H1 (cell line): ENCODE results near the gene APOL5. TPM values are rescaled to one million over a fixed set of nuclear protein-coding genes. Genes with fewer than 3 reads are reported as not detected.

ENCODE experiments used
- ATF2 ChIP-seq: IDR thresholded peaks from 2 replicates; pipeline ENCODE4 v1.6.1; 2012; ENCODE audit warnings: low read length, inconsistent platforms
- CHD2 ChIP-seq: IDR thresholded peaks from 2 replicates; pipeline ENCODE4 v1.6.1; 2012; ENCODE audit warnings: low read length, improper control_type of control experiment
- FOSL1 ChIP-seq: IDR thresholded peaks from 2 replicates; pipeline ENCODE4 v1.6.1; 2011; ENCODE audit warnings: mild to moderate bottlenecking, low read depth, low read length, moderate library complexity; ENCODE audit not compliant: insufficient read depth
- GTF2F1 ChIP-seq: IDR thresholded peaks from 2 replicates; pipeline ENCODE4 v1.6.1; 2012; ENCODE audit warnings: low read depth, low read length, improper control_type of control experiment, borderline replicate concordance
- NRF1 ChIP-seq: IDR thresholded peaks from 2 replicates; pipeline ENCODE4 v1.6.1; 2011; ENCODE audit warnings: mild to moderate bottlenecking, low read depth, low read length, improper control_type of control experiment
- TAF1 ChIP-seq: IDR thresholded peaks from 2 replicates; pipeline ENCODE4 v1.6.1; 2011; ENCODE audit warnings: mild to moderate bottlenecking, low read depth, low read length
- polyA plus RNA-seq, 7 experiments: library from polyadenylated mRNA; depleted of rRNA in 3 of 7; stranded (reverse) in 5 of 7; unstranded in 2 of 7; fragments of >200 nt in 5 of 7; fragments of 200-250 nt in 2 of 7; gene quantifications; 1 replicate in 5 of 7; 2 replicates in 1 of 7; 4 replicates in 1 of 7; pipeline versions ENCODE4 v1.2.1 to v1.2.3, GENCODE V29; 2011 to 2013; ENCODE audit warnings: missing spikeins in 2 of 7, mixed read lengths in 2 of 7
- total RNA-seq: library from RNA; stranded (reverse); fragmentation: NEBNext Ultra II Directional; extraction: Animal tissue kit (Norgen Biotek cat#: 25700); gene quantifications from 2 replicates; pipeline ENCODE4 v1.2.1, GENCODE V29; 2021
- TF ChIP-seq, protein P1 (sequence below): fragments of 300-600 bp; sonication (generic); IDR thresholded peaks from 2 replicates; pipeline ENCODE4 v1.7.1; 2012; ENCODE audit warnings: low read length, moderate library complexity, mild to moderate bottlenecking, inconsistent platforms; ENCODE audit not compliant: insufficient replicate concordance
- TF ChIP-seq, protein P2 (sequence below): IDR thresholded peaks from 2 replicates; pipeline ENCODE4 v1.6.1; 2011; ENCODE audit warnings: low read length, improper control_type of control experiment

The APOL5 gene
- total and polyA plus RNA-seq, 2 of the 8 experiments (the other 6 are each of a cell fraction or from before 2014, with no cell fraction given): not detected

DNA sequence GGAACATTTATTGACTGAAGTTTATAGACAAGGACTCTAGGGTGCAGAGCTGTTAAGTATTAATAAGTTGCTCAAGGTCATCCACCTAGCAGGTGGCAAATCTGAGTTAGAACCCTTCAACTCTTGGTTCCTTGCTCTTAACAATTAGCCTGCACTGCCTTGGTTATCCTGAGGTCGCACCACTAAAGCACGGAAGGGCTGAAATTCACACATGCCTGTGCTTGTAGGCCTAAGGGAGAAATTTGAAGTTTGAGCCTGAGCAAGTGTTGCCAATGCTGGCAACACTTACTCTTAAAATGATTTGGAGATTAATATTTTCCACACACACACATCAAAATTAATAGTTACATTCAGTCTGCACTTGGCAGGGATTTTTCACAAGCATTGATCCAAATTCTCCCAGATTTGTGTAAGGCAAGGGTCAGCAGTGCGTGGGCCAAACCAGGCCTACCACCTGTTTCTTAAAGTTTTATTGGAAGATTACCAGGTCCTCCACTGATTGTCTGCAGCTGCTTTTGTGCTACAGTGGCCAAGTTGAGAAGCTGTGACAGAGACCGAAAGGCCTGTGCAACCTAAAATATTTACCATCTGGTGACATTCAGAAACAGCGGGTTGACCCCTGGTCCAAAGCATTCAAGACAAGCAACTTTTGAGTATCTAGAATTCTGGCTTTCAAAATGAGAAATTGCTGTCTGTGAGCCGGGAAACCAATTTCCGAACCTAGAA is 16.3 kb downstream of the APOL5 start (continued):
- TF ChIP-seq, protein P1, sequence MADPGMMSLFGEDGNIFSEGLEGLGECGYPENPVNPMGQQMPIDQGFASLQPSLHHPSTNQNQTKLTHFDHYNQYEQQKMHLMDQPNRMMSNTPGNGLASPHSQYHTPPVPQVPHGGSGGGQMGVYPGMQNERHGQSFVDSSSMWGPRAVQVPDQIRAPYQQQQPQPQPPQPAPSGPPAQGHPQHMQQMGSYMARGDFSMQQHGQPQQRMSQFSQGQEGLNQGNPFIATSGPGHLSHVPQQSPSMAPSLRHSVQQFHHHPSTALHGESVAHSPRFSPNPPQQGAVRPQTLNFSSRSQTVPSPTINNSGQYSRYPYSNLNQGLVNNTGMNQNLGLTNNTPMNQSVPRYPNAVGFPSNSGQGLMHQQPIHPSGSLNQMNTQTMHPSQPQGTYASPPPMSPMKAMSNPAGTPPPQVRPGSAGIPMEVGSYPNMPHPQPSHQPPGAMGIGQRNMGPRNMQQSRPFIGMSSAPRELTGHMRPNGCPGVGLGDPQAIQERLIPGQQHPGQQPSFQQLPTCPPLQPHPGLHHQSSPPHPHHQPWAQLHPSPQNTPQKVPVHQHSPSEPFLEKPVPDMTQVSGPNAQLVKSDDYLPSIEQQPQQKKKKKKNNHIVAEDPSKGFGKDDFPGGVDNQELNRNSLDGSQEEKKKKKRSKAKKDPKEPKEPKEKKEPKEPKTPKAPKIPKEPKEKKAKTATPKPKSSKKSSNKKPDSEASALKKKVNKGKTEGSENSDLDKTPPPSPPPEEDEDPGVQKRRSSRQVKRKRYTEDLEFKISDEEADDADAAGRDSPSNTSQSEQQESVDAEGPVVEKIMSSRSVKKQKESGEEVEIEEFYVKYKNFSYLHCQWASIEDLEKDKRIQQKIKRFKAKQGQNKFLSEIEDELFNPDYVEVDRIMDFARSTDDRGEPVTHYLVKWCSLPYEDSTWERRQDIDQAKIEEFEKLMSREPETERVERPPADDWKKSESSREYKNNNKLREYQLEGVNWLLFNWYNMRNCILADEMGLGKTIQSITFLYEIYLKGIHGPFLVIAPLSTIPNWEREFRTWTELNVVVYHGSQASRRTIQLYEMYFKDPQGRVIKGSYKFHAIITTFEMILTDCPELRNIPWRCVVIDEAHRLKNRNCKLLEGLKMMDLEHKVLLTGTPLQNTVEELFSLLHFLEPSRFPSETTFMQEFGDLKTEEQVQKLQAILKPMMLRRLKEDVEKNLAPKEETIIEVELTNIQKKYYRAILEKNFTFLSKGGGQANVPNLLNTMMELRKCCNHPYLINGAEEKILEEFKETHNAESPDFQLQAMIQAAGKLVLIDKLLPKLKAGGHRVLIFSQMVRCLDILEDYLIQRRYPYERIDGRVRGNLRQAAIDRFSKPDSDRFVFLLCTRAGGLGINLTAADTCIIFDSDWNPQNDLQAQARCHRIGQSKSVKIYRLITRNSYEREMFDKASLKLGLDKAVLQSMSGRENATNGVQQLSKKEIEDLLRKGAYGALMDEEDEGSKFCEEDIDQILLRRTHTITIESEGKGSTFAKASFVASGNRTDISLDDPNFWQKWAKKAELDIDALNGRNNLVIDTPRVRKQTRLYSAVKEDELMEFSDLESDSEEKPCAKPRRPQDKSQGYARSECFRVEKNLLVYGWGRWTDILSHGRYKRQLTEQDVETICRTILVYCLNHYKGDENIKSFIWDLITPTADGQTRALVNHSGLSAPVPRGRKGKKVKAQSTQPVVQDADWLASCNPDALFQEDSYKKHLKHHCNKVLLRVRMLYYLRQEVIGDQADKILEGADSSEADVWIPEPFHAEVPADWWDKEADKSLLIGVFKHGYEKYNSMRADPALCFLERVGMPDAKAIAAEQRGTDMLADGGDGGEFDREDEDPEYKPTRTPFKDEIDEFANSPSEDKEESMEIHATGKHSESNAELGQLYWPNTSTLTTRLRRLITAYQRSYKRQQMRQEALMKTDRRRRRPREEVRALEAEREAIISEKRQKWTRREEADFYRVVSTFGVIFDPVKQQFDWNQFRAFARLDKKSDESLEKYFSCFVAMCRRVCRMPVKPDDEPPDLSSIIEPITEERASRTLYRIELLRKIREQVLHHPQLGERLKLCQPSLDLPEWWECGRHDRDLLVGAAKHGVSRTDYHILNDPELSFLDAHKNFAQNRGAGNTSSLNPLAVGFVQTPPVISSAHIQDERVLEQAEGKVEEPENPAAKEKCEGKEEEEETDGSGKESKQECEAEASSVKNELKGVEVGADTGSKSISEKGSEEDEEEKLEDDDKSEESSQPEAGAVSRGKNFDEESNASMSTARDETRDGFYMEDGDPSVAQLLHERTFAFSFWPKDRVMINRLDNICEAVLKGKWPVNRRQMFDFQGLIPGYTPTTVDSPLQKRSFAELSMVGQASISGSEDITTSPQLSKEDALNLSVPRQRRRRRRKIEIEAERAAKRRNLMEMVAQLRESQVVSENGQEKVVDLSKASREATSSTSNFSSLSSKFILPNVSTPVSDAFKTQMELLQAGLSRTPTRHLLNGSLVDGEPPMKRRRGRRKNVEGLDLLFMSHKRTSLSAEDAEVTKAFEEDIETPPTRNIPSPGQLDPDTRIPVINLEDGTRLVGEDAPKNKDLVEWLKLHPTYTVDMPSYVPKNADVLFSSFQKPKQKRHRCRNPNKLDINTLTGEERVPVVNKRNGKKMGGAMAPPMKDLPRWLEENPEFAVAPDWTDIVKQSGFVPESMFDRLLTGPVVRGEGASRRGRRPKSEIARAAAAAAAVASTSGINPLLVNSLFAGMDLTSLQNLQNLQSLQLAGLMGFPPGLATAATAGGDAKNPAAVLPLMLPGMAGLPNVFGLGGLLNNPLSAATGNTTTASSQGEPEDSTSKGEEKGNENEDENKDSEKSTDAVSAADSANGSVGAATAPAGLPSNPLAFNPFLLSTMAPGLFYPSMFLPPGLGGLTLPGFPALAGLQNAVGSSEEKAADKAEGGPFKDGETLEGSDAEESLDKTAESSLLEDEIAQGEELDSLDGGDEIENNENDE: no peak
- TF ChIP-seq GTF2F1 (no peak), TAF1 (no peak), CHD2 (no peak), FOSL1 (no peak), ATF2 (no peak), NRF1 (no peak)
- TF ChIP-seq, protein P2, sequence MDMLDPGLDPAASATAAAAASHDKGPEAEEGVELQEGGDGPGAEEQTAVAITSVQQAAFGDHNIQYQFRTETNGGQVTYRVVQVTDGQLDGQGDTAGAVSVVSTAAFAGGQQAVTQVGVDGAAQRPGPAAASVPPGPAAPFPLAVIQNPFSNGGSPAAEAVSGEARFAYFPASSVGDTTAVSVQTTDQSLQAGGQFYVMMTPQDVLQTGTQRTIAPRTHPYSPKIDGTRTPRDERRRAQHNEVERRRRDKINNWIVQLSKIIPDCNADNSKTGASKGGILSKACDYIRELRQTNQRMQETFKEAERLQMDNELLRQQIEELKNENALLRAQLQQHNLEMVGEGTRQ: no peak
